Activated T-cell treated with anti-CD3 and anti-CD28 coated beads, Interleukin-2, amount 50 U/mL, for 4 hours (primary cell): Measurements from ENCODE around the gene B4GALNT4. TPM values are rescaled to one million over a fixed set of nuclear protein-coding genes. Genes with fewer than 3 reads are reported as not detected.
"Not testable (repeated sequence)": the region's sequence is repeated elsewhere in the genome, so short reads cannot be mapped to it uniquely, and the experiment has no call there.

Source experiments
- ATAC-seq, 2 donors: fragments of 200-7000 bp; cut with Tn5 transposase; one replicate each; pipeline ENCODE4 v1.10.0; 2021
- DNase-seq: peaks from one replicate; pipeline ENCODE4 v3.0.0-alpha.2; 2020
- H3K27me3 Mint-ChIP-seq: one replicate; pipeline ENCODE4 v1.8.0; 2021; ENCODE audit warnings: low read depth, mixed read lengths
- H3K36me3 Mint-ChIP-seq: one replicate; pipeline ENCODE4 v1.8.0; 2022; ENCODE audit warnings: mixed read lengths; ENCODE audit not compliant: insufficient read depth
- H3K4me1 Mint-ChIP-seq: one replicate; pipeline ENCODE4 v1.8.0; 2021; ENCODE audit warnings: low read depth, mixed read lengths
- H3K4me3 Mint-ChIP-seq: one replicate; pipeline ENCODE4 v1.8.0; 2021; ENCODE audit warnings: mild to moderate bottlenecking, moderate library complexity, mixed read lengths
- H3K9me3 Mint-ChIP-seq: one replicate; pipeline ENCODE4 v1.8.0; 2021; ENCODE audit warnings: mixed read lengths
- total RNA-seq, 3 donors: library from RNA; stranded (reverse); gene quantifications; one replicate each; pipeline ENCODE4 v1.2.1, GENCODE V29; 2021

The B4GALNT4 gene
- total RNA-seq, 3 donors from 2014 or later: 3.8 to 6.1 (median 5.5) TPM

GRCh38 chr11:362642-363442 is 6.5 kb upstream of the B4GALNT4 start:
- peaks cover 26% of the 10 kb centered on the region for H3K27me3 Mint-ChIP-seq
- H3K36me3 Mint-ChIP-seq: no peaks in the 10 kb centered on the region
- peaks cover 6% of the 10 kb centered on the region for H3K4me1 Mint-ChIP-seq
- H3K9me3 Mint-ChIP-seq: no peaks in the 10 kb centered on the region
- DNase-seq (no peak), ATAC-seq (no peak)
- H3K4me3 Mint-ChIP-seq: no peak overlapping the region

GRCh38 chr11:363443-363805 is 5.9 kb upstream of the B4GALNT4 start:
- not testable (repeated sequence) for ATAC-seq, H3K36me3 Mint-ChIP-seq, DNase-seq, H3K4me3 Mint-ChIP-seq, H3K9me3 Mint-ChIP-seq
- peaks cover 32% of the 10 kb centered on the region for H3K27me3 Mint-ChIP-seq
- peaks cover 11% of the 10 kb centered on the region for H3K4me1 Mint-ChIP-seq

GRCh38 chr11:363948-364761 is 5.1 kb upstream of the B4GALNT4 start:
- H3K9me3 Mint-ChIP-seq: no peaks in the 10 kb centered on the region
- peak; percentile 61 for DNase-seq
- H3K36me3 Mint-ChIP-seq: no peaks in the 10 kb centered on the region
- peaks cover 12% of the 10 kb centered on the region for H3K4me1 Mint-ChIP-seq
- peaks cover 35% of the 10 kb centered on the region for H3K27me3 Mint-ChIP-seq
- ATAC-seq: peak; percentile 49 to 55
- H3K4me3 Mint-ChIP-seq: no peak overlapping the region

GRCh38 chr11:364991-365725 is 4.1 kb upstream of the B4GALNT4 start:
- Mint-ChIP-seq H3K4me1 (peaks cover 8% of the 10 kb centered on the region), H3K27me3 (peaks cover 37% of the 10 kb centered on the region), H3K9me3 (no peaks in the 10 kb centered on the region), H3K36me3 (no peaks in the 10 kb centered on the region), H3K4me3 (no peak overlapping the region)
- DNase-seq (no peak), ATAC-seq (no peak)

GRCh38 chr11:365831-366230 is 3.5 kb upstream of the B4GALNT4 start:
- DNase-seq: no peak
- ATAC-seq: no peak

GRCh38 chr11:367956-368413 is 1.3 kb upstream of the B4GALNT4 start:
- H3K4me3 Mint-ChIP-seq: peak overlapping the region; percentile 78
- DNase-seq: no peak

More at GRCh38 chr11:365831-366230, 3.5 kb upstream of the B4GALNT4 start:
- Mint-ChIP-seq H3K9me3 (no peaks in the 10 kb centered on the region), H3K27me3 (peaks cover 41% of the 10 kb centered on the region), H3K36me3 (no peaks in the 10 kb centered on the region), H3K4me3 (no peak overlapping the region), H3K4me1 (peaks cover 10% of the 10 kb centered on the region)

GRCh38 chr11:368414-369335 is 624 bp upstream of the B4GALNT4 start:
- peak in 1 of 2 donors; percentile 12 for ATAC-seq

More at GRCh38 chr11:367956-368413, 1.3 kb upstream of the B4GALNT4 start:
- ATAC-seq: no peak
- Mint-ChIP-seq H3K36me3 (no peaks in the 10 kb centered on the region), H3K9me3 (no peaks in the 10 kb centered on the region), H3K4me1 (peaks cover 11% of the 10 kb centered on the region), H3K27me3 (peaks cover 44% of the 10 kb centered on the region)

GRCh38 chr11:370070-370941 is 1.0 kb downstream of the B4GALNT4 start:
- ATAC-seq (no peak), DNase-seq (no peak)
- Mint-ChIP-seq H3K36me3 (no peaks in the 10 kb centered on the region), H3K4me3 (peak overlapping the region; percentile 61), H3K4me1 (peaks cover 11% of the 10 kb centered on the region), H3K9me3 (no peaks in the 10 kb centered on the region), H3K27me3 (peaks cover 40% of the 10 kb centered on the region)

More at GRCh38 chr11:368414-369335, 624 bp upstream of the B4GALNT4 start:
- Mint-ChIP-seq H3K4me3 (peak overlapping the region; percentile 78), H3K27me3 (peaks cover 44% of the 10 kb centered on the region), H3K36me3 (no peaks in the 10 kb centered on the region), H3K9me3 (no peaks in the 10 kb centered on the region), H3K4me1 (peaks cover 11% of the 10 kb centered on the region)
- no peak for DNase-seq

GRCh38 chr11:371051-371450 is 1.8 kb downstream of the B4GALNT4 start:
- Mint-ChIP-seq H3K9me3 (no peaks in the 10 kb centered on the region), H3K4me1 (peaks cover 11% of the 10 kb centered on the region), H3K4me3 (no peak overlapping the region), H3K27me3 (peaks cover 36% of the 10 kb centered on the region), H3K36me3 (no peaks in the 10 kb centered on the region)
- ATAC-seq (no peak), DNase-seq (no peak)

GRCh38 chr11:371716-372590 is 2.7 kb downstream of the B4GALNT4 start:
- Mint-ChIP-seq H3K9me3 (no peaks in the 10 kb centered on the region), H3K4me3 (no peak overlapping the region), H3K27me3 (peaks cover 27% of the 10 kb centered on the region), H3K36me3 (no peaks in the 10 kb centered on the region), H3K4me1 (peaks cover 11% of the 10 kb centered on the region)
- ATAC-seq: no peak
- no peak for DNase-seq

GRCh38 chr11:372809-373715 is 3.8 kb downstream of the B4GALNT4 start:
- H3K27me3 Mint-ChIP-seq: peaks cover 16% of the 10 kb centered on the region
- ATAC-seq (no peak), DNase-seq (no peak)
- H3K4me3 Mint-ChIP-seq: no peak overlapping the region
- H3K36me3 Mint-ChIP-seq: no peaks in the 10 kb centered on the region
- H3K9me3 Mint-ChIP-seq: no peaks in the 10 kb centered on the region
- H3K4me1 Mint-ChIP-seq: peaks cover 8% of the 10 kb centered on the region
